Tongue (tissue), 2 donors: Measurements from ENCODE around the gene GPRIN3. TPM values are rescaled to one million over a fixed set of nuclear protein-coding genes. Genes with fewer than 3 reads are reported as not detected.
A peak's percentile ranks its signal among the peaks of the same experiment; 100 is the strongest.
"Not testable (repeated sequence)": the region's sequence is repeated elsewhere in the genome, so short reads cannot be mapped to it uniquely, and the experiment has no call there.

Experiments
- DNase-seq: peaks from one replicate; pipeline ENCODE4 v3.0.0-alpha.2; 2015
- total RNA-seq: library from RNA; depleted of rRNA; stranded (reverse); fragments of >200 nt; gene quantifications from one replicate; pipeline ENCODE4 v1.2.3, GENCODE V29; 2014

Gene GPRIN3
- total RNA-seq, 1 donor from 2014 or later, result 5.8 TPM

GRCh38 chr4:89213382-89213701 is 94.3 kb downstream of the GPRIN3 start:
- DNase-seq, result no peak

GRCh38 chr4:89212666-89213381 is 94.8 kb downstream of the GPRIN3 start:
- DNase-seq, result peak; percentile 5

DNA sequence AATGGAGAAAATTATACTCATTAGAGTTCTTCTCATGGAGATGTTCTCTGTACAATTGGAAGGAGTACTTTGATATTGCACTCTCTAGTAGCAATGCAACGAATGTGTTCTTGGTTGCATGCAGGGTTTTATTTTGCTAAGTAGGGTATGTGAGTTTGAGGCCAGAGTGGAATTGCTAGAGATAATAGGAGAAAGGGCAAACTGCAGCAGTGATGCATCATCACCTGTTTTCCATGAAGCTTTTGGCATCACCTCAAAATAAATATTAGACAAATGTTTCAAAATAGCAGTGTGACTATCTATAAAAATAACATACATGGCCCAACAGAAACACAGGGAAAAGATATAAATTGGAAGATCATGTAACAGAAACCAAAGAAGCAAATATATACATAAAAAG is 103.0 kb downstream of the GPRIN3 start:
- peak; percentile 7 for DNase-seq

GRCh38 chr4:89203902-89204301 is 103.7 kb downstream of the GPRIN3 start:
- DNase-seq, result no peak

DNA sequence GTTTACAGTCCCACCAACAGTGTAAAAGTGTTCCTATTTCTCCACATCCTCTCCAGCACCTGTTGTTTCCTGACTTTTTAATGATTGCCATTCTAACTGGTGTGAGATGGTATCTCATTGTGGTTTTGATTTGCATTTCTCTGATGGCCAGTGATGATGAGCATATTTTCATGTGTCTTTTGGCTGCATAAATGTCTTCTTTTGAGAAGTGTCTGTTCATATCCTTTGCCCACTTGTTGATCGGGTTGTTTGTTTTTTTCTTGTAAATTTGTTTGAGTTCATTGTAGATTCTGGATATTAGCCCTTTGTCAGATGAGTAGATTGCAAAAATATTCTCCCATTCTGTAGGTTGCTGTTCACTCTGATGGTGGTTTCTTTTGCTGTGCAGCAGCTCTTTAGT is 108.2 kb downstream of the GPRIN3 start:
- not testable (repeated sequence) for DNase-seq

- no peak for DNase-seq
These were observed 109.7 kb downstream of the GPRIN3 start for GRCh38 chr4:89197920-89198319.

DNA sequence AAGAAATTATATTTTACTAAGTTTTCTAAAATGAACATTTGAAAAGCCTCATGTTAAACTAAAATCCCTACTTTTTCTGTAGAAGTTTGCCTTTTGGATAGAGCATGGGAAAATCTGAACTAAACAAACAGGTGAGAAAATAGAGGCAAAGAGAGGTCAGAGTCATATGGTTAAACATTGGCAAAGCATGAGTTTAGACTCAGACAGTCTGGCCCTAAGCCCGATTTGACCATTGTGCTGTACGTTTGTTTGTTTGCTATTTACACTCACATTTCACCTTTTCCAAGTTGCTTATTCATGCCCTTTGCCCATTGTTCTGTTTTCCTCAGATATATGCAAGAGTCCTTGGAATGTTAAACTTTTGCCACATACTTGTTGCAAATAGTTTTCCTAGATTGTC is 110.9 kb downstream of the GPRIN3 start:
- DNase-seq, result no peak

DNA sequence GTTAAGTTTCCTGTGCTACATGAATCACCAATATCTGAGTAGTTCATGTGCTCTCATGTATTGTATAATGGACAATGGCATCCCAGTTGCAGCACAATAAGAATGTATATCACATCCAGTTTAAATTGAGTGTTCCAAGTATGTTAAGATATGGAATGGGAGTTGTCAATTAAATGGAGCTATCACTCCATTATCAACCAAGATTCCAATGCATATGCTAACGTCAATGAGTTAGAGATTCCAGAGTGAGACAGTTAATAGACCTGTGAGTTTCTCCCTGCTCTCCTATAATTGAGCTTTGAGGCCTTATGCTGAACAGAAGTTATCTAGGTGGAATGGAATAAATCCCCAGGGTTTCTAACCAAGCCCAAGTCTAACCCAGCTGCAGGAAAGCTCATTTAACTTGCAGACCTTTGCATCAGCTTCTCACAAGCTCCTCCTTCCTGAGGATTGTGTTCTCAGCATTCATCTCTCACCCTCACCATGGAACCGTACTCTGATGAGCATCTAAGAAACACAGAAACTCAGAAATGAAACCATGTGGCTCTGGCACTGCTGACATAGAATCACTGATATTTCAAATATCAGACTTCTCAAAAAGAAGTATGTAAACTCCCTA is 111.4 kb downstream of the GPRIN3 start:
- DNase-seq, result no peak

DNA sequence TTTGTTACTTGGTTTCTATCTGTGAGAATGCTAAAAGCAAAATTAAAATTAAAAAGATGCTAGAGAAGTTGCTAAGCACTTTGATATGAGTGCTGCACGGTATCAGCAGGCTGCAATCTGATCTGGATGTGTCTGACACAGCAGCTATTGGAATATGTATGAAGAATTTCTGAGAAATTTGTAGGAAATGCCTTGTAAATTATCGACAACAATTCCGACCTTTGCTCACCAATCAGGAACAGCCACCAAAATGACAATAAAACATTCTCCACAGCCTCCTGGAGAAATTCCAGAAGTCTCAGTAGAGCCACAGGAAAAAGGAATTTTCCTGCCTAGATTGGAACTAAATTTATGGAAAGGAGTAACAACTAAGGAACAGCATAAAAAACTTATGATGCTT is 113.8 kb downstream of the GPRIN3 start:
- no peak for DNase-seq

Other genes starting within 250 kb of the GPRIN3 start
- 7.0 TPM for gene TIGD2, start 196.3 kb downstream of the GPRIN3 start, total RNA-seq